Tibial nerve (tissue), 4 donors: Measurements from ENCODE around the gene ENKD1. TPM values are rescaled to one million over a fixed set of nuclear protein-coding genes. Genes with fewer than 3 reads are reported as not detected.

ENCODE experiments used
- DNase-seq, 2 donors: peaks; one replicate each; pipeline ENCODE4 v3.0.0-alpha.2; 2019; ENCODE audit warnings: low spot score in 2 of 2
- H3K27ac ChIP-seq, 4 donors: fragments of 200-600 bp; sonication (generic) in 3 of 4; one replicate each; pipeline ENCODE4 v1.5.1; 2017 to 2019; ENCODE audit warnings: mild to moderate bottlenecking in 1 of 4
- H3K27me3 ChIP-seq, 2 donors: fragments of 200-600 bp; sonication (generic) in 1 of 2; one replicate each; pipeline versions ENCODE4 v1.5.1 to v1.6.0; 2017 to 2019
- H3K36me3 ChIP-seq, 3 donors: fragments of 200-600 bp; sonication (generic); one replicate each; pipeline ENCODE4 v1.5.1; 2018 to 2019
- H3K4me1 ChIP-seq, 4 donors: fragments of 200-600 bp; sonication (generic) in 3 of 4; one replicate each; pipeline ENCODE4 v1.5.1; 2017 to 2019
- H3K4me3 ChIP-seq, 4 donors: fragments of 200-600 bp; sonication (generic) in 3 of 4; one replicate each; pipeline ENCODE4 v1.5.1; 2017 to 2019; ENCODE audit warnings: mild to moderate bottlenecking in 1 of 4, moderate library complexity in 1 of 4
- H3K9me3 ChIP-seq, 4 donors: fragments of 200-600 bp; sonication (generic) in 3 of 4; one replicate each; pipeline ENCODE4 v1.5.1; 2017 to 2019
- EP300 ChIP-seq, 2 donors: sonication (generic); formaldehyde crosslinking; IDR thresholded peaks; one replicate each; pipeline ENCODE4 v1.6.1; 2017; ENCODE audit warnings: antibody characterized with exemption in 2 of 2, mild to moderate bottlenecking in 1 of 2
- POLR2A ChIP-seq, 2 donors: fragments of 450-650 bp; IDR thresholded peaks; one replicate each; pipeline ENCODE4 v1.6.1; 2017; ENCODE audit warnings: antibody characterized with exemption in 2 of 2, mild to moderate bottlenecking in 2 of 2, moderate library complexity in 2 of 2
- WGBS, 2 donors: methylation state at CpG; one replicate each; pipeline ENCODE4 v1.1.5; 2018; 5-methylcytosine and 5-hydroxymethylcytosine counted together
- total RNA-seq, 4 donors: library from RNA; depleted of rRNA; stranded (reverse); fragments of >200 nt; gene quantifications; one replicate each; pipeline ENCODE4 v1.1.0, GENCODE V29; 2016
- TF ChIP-seq, protein P1 (sequence below), 5 experiments: fragments of 200-600 bp in 3 of 5; fragments of 450-650 bp in 2 of 5; sonication (generic) in 3 of 5; IDR thresholded peaks; one replicate each; pipeline ENCODE4 v1.5.1; 2016 to 2019; ENCODE audit warnings: antibody characterized with exemption in 5 of 5, mild to moderate bottlenecking in 3 of 5, moderate library complexity in 2 of 5

The ENKD1 gene
- total RNA-seq, 4 donors from 2014 or later: 32.6 to 53.8 (median 45.6) TPM

DNA sequence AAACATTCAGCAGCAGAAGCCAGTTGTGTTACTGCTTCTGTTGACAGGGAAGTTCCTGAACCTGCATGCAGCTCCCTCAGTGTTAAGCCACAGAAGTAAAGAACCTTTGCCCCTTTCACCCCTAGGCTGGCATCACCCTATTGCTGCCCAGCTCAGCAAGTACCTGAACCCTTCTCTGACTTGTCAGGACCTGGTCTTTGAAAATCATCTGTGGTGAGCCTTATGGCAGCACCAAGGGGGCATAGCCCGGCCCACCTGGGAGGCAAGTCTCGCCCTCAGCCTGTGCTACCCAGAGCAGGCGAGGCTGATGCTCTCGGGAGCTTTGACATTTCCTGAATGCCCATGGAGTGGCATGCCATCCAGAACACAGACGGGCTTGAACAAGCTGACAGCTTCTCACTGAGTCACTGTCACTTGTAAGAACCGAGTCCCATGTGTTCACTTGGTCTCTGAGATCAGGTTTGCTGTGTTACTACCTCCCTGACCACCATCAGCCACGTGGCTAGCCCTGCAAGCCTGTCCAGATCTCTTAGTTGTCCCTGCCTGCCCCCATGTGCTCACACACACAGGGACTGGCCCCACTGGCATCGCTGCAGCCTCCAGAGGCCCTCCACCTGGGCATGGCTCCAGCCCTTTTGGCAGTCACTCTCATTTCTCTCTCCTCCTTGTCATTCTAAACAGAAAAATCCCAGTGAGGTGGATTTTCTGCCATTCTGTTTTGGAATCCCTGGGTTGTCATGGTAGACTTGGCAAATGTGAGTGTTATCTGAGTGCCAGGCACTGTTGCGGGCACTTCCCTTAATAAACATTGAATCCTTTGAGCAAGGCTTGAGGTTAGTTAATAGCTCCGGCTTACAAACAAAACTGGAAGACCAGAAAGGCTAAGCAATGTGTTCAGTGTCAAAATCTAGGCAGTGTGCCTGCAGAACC lies 24.5 kb downstream of the ENKD1 start:
- TF ChIP-seq POLR2A (IDR thresholded peaks at IDR 0.05): no peak
- TF ChIP-seq, protein P1, sequence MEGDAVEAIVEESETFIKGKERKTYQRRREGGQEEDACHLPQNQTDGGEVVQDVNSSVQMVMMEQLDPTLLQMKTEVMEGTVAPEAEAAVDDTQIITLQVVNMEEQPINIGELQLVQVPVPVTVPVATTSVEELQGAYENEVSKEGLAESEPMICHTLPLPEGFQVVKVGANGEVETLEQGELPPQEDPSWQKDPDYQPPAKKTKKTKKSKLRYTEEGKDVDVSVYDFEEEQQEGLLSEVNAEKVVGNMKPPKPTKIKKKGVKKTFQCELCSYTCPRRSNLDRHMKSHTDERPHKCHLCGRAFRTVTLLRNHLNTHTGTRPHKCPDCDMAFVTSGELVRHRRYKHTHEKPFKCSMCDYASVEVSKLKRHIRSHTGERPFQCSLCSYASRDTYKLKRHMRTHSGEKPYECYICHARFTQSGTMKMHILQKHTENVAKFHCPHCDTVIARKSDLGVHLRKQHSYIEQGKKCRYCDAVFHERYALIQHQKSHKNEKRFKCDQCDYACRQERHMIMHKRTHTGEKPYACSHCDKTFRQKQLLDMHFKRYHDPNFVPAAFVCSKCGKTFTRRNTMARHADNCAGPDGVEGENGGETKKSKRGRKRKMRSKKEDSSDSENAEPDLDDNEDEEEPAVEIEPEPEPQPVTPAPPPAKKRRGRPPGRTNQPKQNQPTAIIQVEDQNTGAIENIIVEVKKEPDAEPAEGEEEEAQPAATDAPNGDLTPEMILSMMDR (IDR thresholded peaks at IDR 0.05): no peak
- TF ChIP-seq EP300 (IDR thresholded peaks at IDR 0.05): no peak
- no peak for DNase-seq
- Histone ChIP-seq H3K27ac (no peak overlapping the region), H3K4me3 (no peak overlapping the region), H3K4me1 (peaks cover 0 to 9% (median 0%) of the 10 kb centered on the region in 4 donors), H3K36me3 (peaks cover 0 to 32% (median 12%) of the 10 kb centered on the region in 3 donors), H3K9me3 (no peaks in the 10 kb centered on the region), H3K27me3 (peaks cover 0 to 24% of the 10 kb centered on the region in 2 donors)
- WGBS, 2 donors: 67 to 78% methylated on average over 6 to 10 of the region's 10 CpGs

DNA sequence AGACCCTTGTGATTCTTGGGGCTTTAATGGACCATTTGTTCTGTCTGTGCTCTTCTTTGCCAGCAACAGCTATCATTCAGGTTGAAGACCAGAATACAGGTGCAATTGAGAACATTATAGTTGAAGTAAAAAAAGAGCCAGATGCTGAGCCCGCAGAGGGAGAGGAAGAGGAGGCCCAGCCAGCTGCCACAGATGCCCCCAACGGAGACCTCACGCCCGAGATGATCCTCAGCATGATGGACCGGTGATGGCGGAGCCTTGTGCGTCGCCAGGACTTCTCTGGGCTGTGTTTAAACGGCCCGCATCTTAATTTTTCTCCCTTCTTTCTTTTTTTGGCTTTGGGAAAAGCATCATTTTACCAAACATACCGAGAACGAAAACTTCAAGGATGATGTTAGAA lies 28.9 kb downstream of the ENKD1 start:
- Histone ChIP-seq H3K4me1 (no peaks in the 10 kb centered on the region), H3K36me3 (peaks cover 0 to 71% (median 23%) of the 10 kb centered on the region in 3 donors), H3K9me3 (no peaks in the 10 kb centered on the region), H3K4me3 (no peak overlapping the region), H3K27ac (peak overlapping the region in 1 of 4 donors; percentile 4), H3K27me3 (no peaks in the 10 kb centered on the region)
- TF ChIP-seq POLR2A (IDR thresholded peaks at IDR 0.05): no peak
- no peak for TF ChIP-seq EP300 (IDR thresholded peaks at IDR 0.05)
- TF ChIP-seq, protein P1 (IDR thresholded peaks at IDR 0.05): no peak
- DNase-seq: no peak
- WGBS, 2 donors: 84% methylated on average over 12 of the region's 12 CpGs

DNA sequence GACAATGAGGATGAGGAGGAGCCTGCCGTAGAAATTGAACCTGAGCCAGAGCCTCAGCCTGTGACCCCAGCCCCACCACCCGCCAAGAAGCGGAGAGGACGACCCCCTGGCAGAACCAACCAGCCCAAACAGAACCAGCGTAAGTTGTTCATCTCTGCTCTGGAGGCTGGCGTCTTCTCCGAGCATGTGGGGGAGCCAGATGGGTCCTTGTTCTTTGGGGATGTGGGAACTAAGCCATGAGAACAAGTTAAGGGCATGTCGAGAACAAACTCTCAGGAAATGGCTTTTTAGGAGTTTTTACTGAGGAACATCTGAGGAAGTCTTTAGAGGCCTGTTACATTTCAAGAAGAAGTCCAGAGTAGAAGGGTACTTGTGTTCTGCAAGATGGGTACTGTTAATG lies 29.8 kb downstream of the ENKD1 start:
- no peak for DNase-seq
- TF ChIP-seq EP300 (IDR thresholded peaks at IDR 0.05) (no peak), POLR2A (IDR thresholded peaks at IDR 0.05) (no peak)
- TF ChIP-seq, protein P1 (IDR thresholded peaks at IDR 0.05): no peak
- Histone ChIP-seq H3K4me3 (no peak overlapping the region), H3K4me1 (peaks cover 0 to 4% (median 0%) of the 10 kb centered on the region in 4 donors), H3K27ac (peak overlapping the region in 1 of 4 donors; percentile 28), H3K9me3 (no peaks in the 10 kb centered on the region), H3K36me3 (peaks cover 0 to 80% (median 23%) of the 10 kb centered on the region in 3 donors), H3K27me3 (no peaks in the 10 kb centered on the region)
- 87 to 88% methylated on average over 8 of the region's 8 CpGs for WGBS, 2 donors

DNA sequence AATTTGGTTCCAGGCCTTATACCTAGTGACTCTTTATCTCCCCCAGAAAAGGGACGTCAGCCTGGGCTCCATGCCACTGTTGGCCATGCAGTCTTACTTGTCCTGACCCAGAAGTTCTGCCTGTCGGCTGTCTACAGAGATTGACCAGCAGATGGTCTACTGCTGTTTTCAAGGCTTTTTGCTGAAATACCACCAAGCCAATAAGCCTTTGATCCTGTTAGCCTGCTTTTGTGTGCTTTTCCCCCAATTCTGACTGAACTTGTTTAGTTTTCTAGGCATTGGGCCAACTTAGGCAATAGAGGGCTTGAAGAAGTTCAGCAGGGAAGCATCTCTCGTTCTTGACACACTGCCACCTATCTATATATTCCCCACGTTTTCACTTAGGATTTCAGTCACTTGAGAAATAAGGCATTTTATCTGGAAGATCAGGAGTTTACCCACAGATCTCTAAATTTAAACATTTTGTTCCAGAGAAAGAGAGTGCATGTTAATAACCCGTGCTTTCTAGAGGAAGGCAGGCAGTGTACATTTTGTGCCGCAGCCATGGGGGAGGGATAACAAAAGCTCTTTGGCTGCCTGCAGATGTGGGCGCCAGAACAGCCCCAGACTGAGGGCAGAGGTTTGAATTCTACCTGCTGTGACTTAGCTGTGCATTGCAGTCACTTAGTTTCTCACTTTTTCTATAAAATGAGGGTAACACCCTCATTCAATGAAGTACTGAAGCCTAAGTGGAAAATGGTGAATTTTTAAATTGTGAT lies 34.0 kb downstream of the ENKD1 start:
- H3K36me3 ChIP-seq: peaks cover 5 to 95% (median 31%) of the 10 kb centered on the region in 3 donors
- H3K9me3 ChIP-seq: no peaks in the 10 kb centered on the region
- peak in 1 of 2 donors; percentile 12 for TF ChIP-seq POLR2A (IDR thresholded peaks at IDR 0.05)
- TF ChIP-seq, protein P1 (IDR thresholded peaks at IDR 0.05): no peak
- peak in 1 of 2 donors; percentile 28 for TF ChIP-seq EP300 (IDR thresholded peaks at IDR 0.05)
- DNase-seq: no peak
- 40 to 48% methylated on average over 7 of the region's 7 CpGs for WGBS, 2 donors
- peak overlapping the region in 3 of 4 donors; percentile 38 to 83 (median 80) for H3K27ac ChIP-seq
- no peaks in the 10 kb centered on the region for H3K27me3 ChIP-seq
- H3K4me1 ChIP-seq: peaks cover 0 to 4% (median 0%) of the 10 kb centered on the region in 4 donors
- H3K4me3 ChIP-seq: no peak overlapping the region
